Adipose tissue (tissue), 3 donors: ENCODE results near the gene EHD1. TPM values are rescaled to one million over a fixed set of nuclear protein-coding genes. Genes with fewer than 3 reads are reported as not detected.
"Not testable (repeated sequence)": the region's sequence is repeated elsewhere in the genome, so short reads cannot be mapped to it uniquely, and the experiment has no call there.

Experiments used
- H3K27ac ChIP-seq: one replicate; pipeline ENCODE4 v1.5.1; 2013; ENCODE audit warnings: low read depth, low read length
- WGBS, 3 donors: extraction: QIAGEN DNeasy Blood & Tissue Kit; methylation state at CpG; one replicate each; pipeline ENCODE4 v1.1.7; 2013; 5-methylcytosine and 5-hydroxymethylcytosine counted together
- polyA plus RNA-seq, 3 donors: library from polyadenylated mRNA; stranded (reverse); fragments of 200-250 nt; gene quantifications; one replicate each; pipeline ENCODE4 v1.2.3, GENCODE V29; 2013
- donor health status: healthy with polysubstance abuse.
- donor health status: Bipolar disorder and iron deficiency.
- donor health status: healthy.

EHD1 gene
- polyA plus RNA-seq, 3 donors, result 10.3 to 68.5 (median 22.9) TPM

GRCh38 chr11:64854157-64854533 lies 24.3 kb downstream of the EHD1 start:
- H3K27ac ChIP-seq, result peak overlapping the region; percentile 26
- 90 to 91% (median 91%) methylated on average over 25 of the region's 25 CpGs for WGBS, 3 donors

- WGBS, 3 donors, result 47 to 80% (median 65%) methylated on average over 27 of the region's 27 CpGs
- no peak overlapping the region for H3K27ac ChIP-seq
These were observed 24.7 kb downstream of the EHD1 start for GRCh38 chr11:64853709-64854108.

GRCh38 chr11:64852804-64853509 lies 25.5 kb downstream of the EHD1 start:
- no peak overlapping the region for H3K27ac ChIP-seq
- WGBS, 3 donors, result 62 to 84% (median 69%) methylated on average over 21 to 24 of the region's 24 CpGs

- 80 to 88% (median 88%) methylated on average over 8 of the region's 8 CpGs for WGBS, 3 donors
- no peak overlapping the region for H3K27ac ChIP-seq
These were observed 26.5 kb downstream of the EHD1 start for GRCh38 chr11:64851831-64852351.

GRCh38 chr11:64850979-64851567 lies 27.3 kb downstream of the EHD1 start:
- WGBS, 3 donors, result 51 to 77% (median 64%) methylated on average over 13 of the region's 13 CpGs
- H3K27ac ChIP-seq, result no peak overlapping the region

- H3K27ac ChIP-seq, result no peak overlapping the region
- WGBS, 3 donors, result 65 to 79% (median 69%) methylated on average over 19 of the region's 19 CpGs
These were observed 28.6 kb downstream of the EHD1 start for GRCh38 chr11:64849598-64850356.

GRCh38 chr11:64848826-64849597 lies 29.4 kb downstream of the EHD1 start:
- no peak overlapping the region for H3K27ac ChIP-seq

GRCh38 chr11:64848214-64848825 lies 30.1 kb downstream of the EHD1 start:
- no peak overlapping the region for H3K27ac ChIP-seq
- 79 to 81% (median 80%) methylated on average over 6 of the region's 6 CpGs for WGBS, 3 donors

More at GRCh38 chr11:64848826-64849597, 29.4 kb downstream of the EHD1 start:
- WGBS, 3 donors, result 75 to 82% (median 82%) methylated on average over 16 of the region's 16 CpGs

GRCh38 chr11:64846998-64847666 lies 31.3 kb downstream of the EHD1 start:
- 22 to 27% (median 24%) methylated on average over 13 of the region's 13 CpGs for WGBS, 3 donors
- H3K27ac ChIP-seq, result no peak overlapping the region

- not testable (repeated sequence) for H3K27ac ChIP-seq
- 86 to 92% (median 91%) methylated on average over 8 of the region's 8 CpGs for WGBS, 3 donors
These were observed 32.7 kb downstream of the EHD1 start for GRCh38 chr11:64845776-64846129.

- whole genome bisulfite sequencing, 3 donors, result 17 to 27% (median 23%) methylated on average over 9 of the region's 9 CpGs
- H3K27ac ChIP-seq, result no peak overlapping the region
These were observed 33.2 kb downstream of the EHD1 start for GRCh38 chr11:64845129-64845775.

- WGBS, 3 donors, result 1 to 2% (median 2%) methylated on average over 54 to 96 of the region's 96 CpGs
- no peak within 1 kb of the TSS for H3K27ac ChIP-seq
These were observed 33.9 kb downstream of the EHD1 start, which contains the start of gene CDC42BPG for GRCh38 chr11:64844330-64845128. CDC42BPG (minus strand) TSS chr11:64844653; CDS start chr11:64844569, 84 bp downstream.

GRCh38 chr11:64843686-64844329 lies 34.6 kb downstream of the EHD1 start:
- no peak overlapping the region for H3K27ac ChIP-seq
- WGBS, 3 donors, result 20 to 59% (median 54%) methylated on average over 24 to 27 of the region's 27 CpGs

GRCh38 chr11:64842851-64843685 lies 35.4 kb downstream of the EHD1 start:
- WGBS, 3 donors, result 20 to 84% (median 75%) methylated on average over 19 of the region's 19 CpGs
- H3K27ac ChIP-seq, result no peak overlapping the region

GRCh38 chr11:64842366-64842759 lies 36.1 kb downstream of the EHD1 start:
- H3K27ac ChIP-seq, result no peak overlapping the region

More at GRCh38 chr11:64842366-64842759, 36.1 kb downstream of the EHD1 start:
- 62 to 83% (median 78%) methylated on average over 6 of the region's 6 CpGs for WGBS, 3 donors
